Activated B cell treated with CpG ODN at 0.5 μM for 24 hours (primary cell): ENCODE results near the gene LRIG1. TPM values are rescaled to one million over a fixed set of nuclear protein-coding genes. Genes with fewer than 3 reads are reported as not detected.

ENCODE experiments used
- ATAC-seq: fragments of 200-7000 bp; cut with Tn5 transposase; one replicate; pipeline ENCODE4 v1.10.0; 2021; ENCODE audit warnings: low read depth, mild to moderate bottlenecking, moderate library complexity
- CTCF ChIA-PET: fragments of 350-600 bp; sonication (Branson Sonifier 250); formaldehyde crosslinking; loops from one replicate; lab custom pipeline; 2021; ENCODE audit warnings: antibody characterized with exemption; lab: Charles Lee
- POLR2A ChIA-PET: fragments of 350-600 bp; sonication (Branson Sonifier 250); formaldehyde crosslinking; loops from one replicate; lab custom pipeline; 2021; ENCODE audit warnings: antibody characterized with exemption; lab: Charles Lee
- DNase-seq: peaks from one replicate; pipeline ENCODE4 v3.0.0; 2022
- H3K27ac Mint-ChIP-seq: one replicate; pipeline ENCODE4 v1.8.0; 2020; ENCODE audit warnings: mixed read lengths
- H3K27me3 Mint-ChIP-seq: one replicate; pipeline ENCODE4 v1.8.0; 2021; ENCODE audit warnings: mixed read lengths
- H3K36me3 Mint-ChIP-seq: one replicate; pipeline ENCODE4 v1.8.0; 2021; ENCODE audit warnings: low read depth, mixed read lengths
- H3K4me1 Mint-ChIP-seq: one replicate; pipeline ENCODE4 v1.8.0; 2021; ENCODE audit warnings: mixed read lengths
- H3K4me3 Mint-ChIP-seq: one replicate; pipeline ENCODE4 v1.8.0; 2020; ENCODE audit warnings: mild to moderate bottlenecking, mixed read lengths
- H3K9me3 Mint-ChIP-seq: one replicate; pipeline ENCODE4 v1.8.0; 2020; ENCODE audit warnings: mixed read lengths
- CTCF ChIP-seq: fragments of 200-600 bp; IDR thresholded peaks from one replicate; pipeline ENCODE4 v1.8.0; 2022; ENCODE audit warnings: antibody characterized with exemption, mild to moderate bottlenecking
- intact Hi-C: fragments of 100-400 bp; cut with micrococcal nuclease; formaldehyde crosslinking; loops from one replicate; pipeline ENCODE4 v1.15.1; 2024
- total RNA-seq: library from RNA; stranded (reverse); gene quantifications from 2 replicates; pipeline ENCODE4 v1.2.3, GENCODE V29; 2022

The LRIG1 gene
- total RNA-seq, 1 donor from 2014 or later, result 9.7 TPM

- no peak for ATAC-seq
- H3K9me3 Mint-ChIP-seq, result no peaks in the 10 kb centered on the region
- intact Hi-C loops, result no loop called here
- ChIA-PET CTCF (no interaction called here), POLR2A (no interaction called here)
- H3K36me3 Mint-ChIP-seq, result no peaks in the 10 kb centered on the region
- H3K27me3 Mint-ChIP-seq, result no peaks in the 10 kb centered on the region
- H3K4me3 Mint-ChIP-seq, result no peak overlapping the region
- no peak for DNase-seq
- no peak overlapping the region for H3K27ac Mint-ChIP-seq
- TF ChIP-seq CTCF, result no peak
- H3K4me1 Mint-ChIP-seq, result no peaks in the 10 kb centered on the region
Observed at GRCh38 chr3:66401675-66402491, 98.9 kb downstream of the LRIG1 start.

GRCh38 chr3:66401157-66401550, 99.7 kb downstream of the LRIG1 start:
- POLR2A ChIA-PET, result no interaction called here
- CTCF ChIA-PET, result no interaction called here
- H3K27ac Mint-ChIP-seq, result no peak overlapping the region
- no peaks in the 10 kb centered on the region for H3K36me3 Mint-ChIP-seq
- no peaks in the 10 kb centered on the region for H3K9me3 Mint-ChIP-seq
- DNase-seq (no peak), ATAC-seq (no peak)
- no peak for TF ChIP-seq CTCF
- intact Hi-C loops, result no loop called here
- H3K4me3 Mint-ChIP-seq, result no peak overlapping the region
- H3K4me1 Mint-ChIP-seq, result no peaks in the 10 kb centered on the region
- H3K27me3 Mint-ChIP-seq, result no peaks in the 10 kb centered on the region

GRCh38 chr3:66400411-66401156, 100.2 kb downstream of the LRIG1 start:
- TF ChIP-seq CTCF, result no peak
- CTCF ChIA-PET, result no interaction called here
- intact Hi-C loops, result no loop called here
- Mint-ChIP-seq H3K9me3 (no peaks in the 10 kb centered on the region), H3K27me3 (no peaks in the 10 kb centered on the region), H3K27ac (no peak overlapping the region), H3K36me3 (no peaks in the 10 kb centered on the region), H3K4me3 (no peak overlapping the region), H3K4me1 (no peaks in the 10 kb centered on the region)
- DNase-seq (no peak), ATAC-seq (no peak)
- POLR2A ChIA-PET, result no interaction called here

GRCh38 chr3:66399529-66400232, 101.1 kb downstream of the LRIG1 start:
- no peaks in the 10 kb centered on the region for H3K9me3 Mint-ChIP-seq
- H3K36me3 Mint-ChIP-seq, result no peaks in the 10 kb centered on the region
- peaks cover 2% of the 10 kb centered on the region for H3K4me1 Mint-ChIP-seq
- DNase-seq (no peak), ATAC-seq (no peak)
- ChIA-PET CTCF (interaction anchor here (1.2 kb wide), 1 partner anchor 415 kb away, joined by 3 read pairs; no protein-coding TSS in a partner anchor), POLR2A (interaction anchor here (0.6 kb wide), 1 partner anchor 292 kb away, joined by 3 read pairs; no protein-coding TSS in a partner anchor)
- intact Hi-C loops, result no loop called here
- no peak overlapping the region for H3K27ac Mint-ChIP-seq
- no peaks in the 10 kb centered on the region for H3K27me3 Mint-ChIP-seq
- TF ChIP-seq CTCF, result no peak
- no peak overlapping the region for H3K4me3 Mint-ChIP-seq
